ENCODE data around the gene AGXT2. TPM values are rescaled to one million over a fixed set of nuclear protein-coding genes. Genes with fewer than 3 reads are reported as not detected.
"Not testable (repeated sequence)": the region's sequence is repeated elsewhere in the genome, so short reads cannot be mapped to it uniquely, and the experiment has no call there.

AGXT2 gene
- total RNA-seq, 1 donor from 2014 or later: not detected

- H3K27me3 Mint-ChIP-seq (ENCODE audit: unreplicated experiment): peaks cover 4% of the 10 kb centered on the region
- no peak for TF ChIP-seq CTCF (IDR thresholded peaks at IDR 0.05; ENCODE audit: unreplicated experiment)
- H3K9me3 Mint-ChIP-seq (ENCODE audit: unreplicated experiment): no peaks in the 10 kb centered on the region
- peaks cover 4% of the 10 kb centered on the region for H3K36me3 Mint-ChIP-seq (ENCODE audit: low read depth, unreplicated experiment)
- H3K4me3 Mint-ChIP-seq (ENCODE audit: unreplicated experiment): no peak overlapping the region
- H3K27ac Mint-ChIP-seq (ENCODE audit: unreplicated experiment): no peak overlapping the region
- no peak for DNase-seq (ENCODE audit: low spot score)
- no peaks in the 10 kb centered on the region for H3K4me1 Mint-ChIP-seq (ENCODE audit: unreplicated experiment)
These were observed 64.9 kb downstream of the AGXT2 start for GRCh38 chr5:34982823-34983222.

GRCh38 chr5:34978681-34979080 lies 69.1 kb downstream of the AGXT2 start:
- H3K9me3 Mint-ChIP-seq (ENCODE audit: unreplicated experiment): no peaks in the 10 kb centered on the region
- H3K27me3 Mint-ChIP-seq (ENCODE audit: unreplicated experiment): peaks cover 7% of the 10 kb centered on the region
- H3K4me3 Mint-ChIP-seq (ENCODE audit: unreplicated experiment): no peak overlapping the region
- no peak overlapping the region for H3K27ac Mint-ChIP-seq (ENCODE audit: unreplicated experiment)
- H3K36me3 Mint-ChIP-seq (ENCODE audit: low read depth, unreplicated experiment): no peaks in the 10 kb centered on the region
- no peaks in the 10 kb centered on the region for H3K4me1 Mint-ChIP-seq (ENCODE audit: unreplicated experiment)
- no peak for DNase-seq (ENCODE audit: low spot score)
- no peak for TF ChIP-seq CTCF (IDR thresholded peaks at IDR 0.05; ENCODE audit: unreplicated experiment)

GRCh38 chr5:34977934-34978613 lies 69.7 kb downstream of the AGXT2 start:
- peaks cover 8% of the 10 kb centered on the region for H3K27me3 Mint-ChIP-seq (ENCODE audit: unreplicated experiment)

GRCh38 chr5:34976347-34976746 lies 71.4 kb downstream of the AGXT2 start:
- no peak for TF ChIP-seq CTCF (IDR thresholded peaks at IDR 0.05; ENCODE audit: unreplicated experiment)
- no peak for DNase-seq (ENCODE audit: low spot score)
- Mint-ChIP-seq H3K9me3 (ENCODE audit: unreplicated experiment) (no peaks in the 10 kb centered on the region), H3K4me1 (ENCODE audit: unreplicated experiment) (no peaks in the 10 kb centered on the region), H3K27me3 (ENCODE audit: unreplicated experiment) (peaks cover 8% of the 10 kb centered on the region), H3K36me3 (ENCODE audit: low read depth, unreplicated experiment) (no peaks in the 10 kb centered on the region), H3K27ac (ENCODE audit: unreplicated experiment) (no peak overlapping the region), H3K4me3 (ENCODE audit: unreplicated experiment) (no peak overlapping the region)

More at GRCh38 chr5:34977934-34978613, 69.7 kb downstream of the AGXT2 start:
- H3K4me1 Mint-ChIP-seq (ENCODE audit: unreplicated experiment): no peaks in the 10 kb centered on the region
- H3K27ac Mint-ChIP-seq (ENCODE audit: unreplicated experiment): no peak overlapping the region
- no peaks in the 10 kb centered on the region for H3K9me3 Mint-ChIP-seq (ENCODE audit: unreplicated experiment)
- TF ChIP-seq CTCF (IDR thresholded peaks at IDR 0.05; ENCODE audit: unreplicated experiment): no peak
- no peak for DNase-seq (ENCODE audit: low spot score)
- no peak overlapping the region for H3K4me3 Mint-ChIP-seq (ENCODE audit: unreplicated experiment)
- H3K36me3 Mint-ChIP-seq (ENCODE audit: low read depth, unreplicated experiment): no peaks in the 10 kb centered on the region

GRCh38 chr5:34971655-34972054 lies 76.1 kb downstream of the AGXT2 start:
- not testable (repeated sequence) for H3K27ac Mint-ChIP-seq (ENCODE audit: unreplicated experiment); H3K9me3 Mint-ChIP-seq (ENCODE audit: unreplicated experiment); H3K4me3 Mint-ChIP-seq (ENCODE audit: unreplicated experiment); DNase-seq (ENCODE audit: low spot score); H3K27me3 Mint-ChIP-seq (ENCODE audit: unreplicated experiment); H3K36me3 Mint-ChIP-seq (ENCODE audit: low read depth, unreplicated experiment); H3K4me1 Mint-ChIP-seq (ENCODE audit: unreplicated experiment)

All from endothelial cell (in vitro differentiated cells).